ENCODE data around the gene GCG. TPM values are rescaled to one million over a fixed set of nuclear protein-coding genes. Genes with fewer than 3 reads are reported as not detected.

Gene GCG
- total RNA-seq (not detected), polyA plus RNA-seq (10 to 100 TPM in 2 of 3 donors, 1 to 10 TPM in 1; 9.0 to 26.6 (median 10.6) TPM)

DNA sequence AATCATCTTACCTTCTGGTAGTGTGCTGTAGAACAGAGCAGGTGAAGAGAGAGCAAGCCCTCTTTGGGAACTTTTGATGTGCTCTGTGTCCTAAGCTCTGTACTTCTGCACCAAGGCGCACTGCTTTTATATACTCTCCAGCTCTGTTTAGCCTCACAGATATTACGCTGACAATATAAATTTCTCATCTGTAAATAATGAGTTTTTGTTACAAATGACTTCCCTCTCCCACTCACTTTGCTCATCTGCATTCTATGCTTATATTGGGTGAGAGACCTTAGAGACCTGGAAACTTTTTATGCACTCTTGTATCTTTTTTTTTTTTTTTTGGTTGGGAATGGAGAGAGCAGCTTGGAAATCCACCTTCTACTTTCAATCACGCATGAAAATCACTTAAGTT lies at the start of gene GCG:
GCG (minus strand) TSS at position 101 of the 400 bp plus-strand sequence. CDS start 3,069 bp downstream, outside the sequence.
- Histone ChIP-seq H3K9me3 (no peaks in the 10 kb centered on the region), H3K4me3 (no peak within 1 kb of the TSS), H3K36me3 (no peaks in the 10 kb centered on the region), H3K27ac (no peak within 1 kb of the TSS), H3K4me1 (no peaks in the 10 kb centered on the region), H3K27me3 (no peaks in the 10 kb centered on the region)
- DNase-seq: no peak
- intact Hi-C loops (cut with DNase I): loop anchor here (5.0 kb wide), 1 partner anchor 150 kb away; no protein-coding TSS in a partner anchor
- WGBS, 2 donors: 79 to 87% methylated on average over 3 of the region's 3 CpGs
- TF ChIP-seq POLR2AphosphoS5 (IDR thresholded peaks at IDR 0.05): no peak
- TF ChIP-seq, protein P1, sequence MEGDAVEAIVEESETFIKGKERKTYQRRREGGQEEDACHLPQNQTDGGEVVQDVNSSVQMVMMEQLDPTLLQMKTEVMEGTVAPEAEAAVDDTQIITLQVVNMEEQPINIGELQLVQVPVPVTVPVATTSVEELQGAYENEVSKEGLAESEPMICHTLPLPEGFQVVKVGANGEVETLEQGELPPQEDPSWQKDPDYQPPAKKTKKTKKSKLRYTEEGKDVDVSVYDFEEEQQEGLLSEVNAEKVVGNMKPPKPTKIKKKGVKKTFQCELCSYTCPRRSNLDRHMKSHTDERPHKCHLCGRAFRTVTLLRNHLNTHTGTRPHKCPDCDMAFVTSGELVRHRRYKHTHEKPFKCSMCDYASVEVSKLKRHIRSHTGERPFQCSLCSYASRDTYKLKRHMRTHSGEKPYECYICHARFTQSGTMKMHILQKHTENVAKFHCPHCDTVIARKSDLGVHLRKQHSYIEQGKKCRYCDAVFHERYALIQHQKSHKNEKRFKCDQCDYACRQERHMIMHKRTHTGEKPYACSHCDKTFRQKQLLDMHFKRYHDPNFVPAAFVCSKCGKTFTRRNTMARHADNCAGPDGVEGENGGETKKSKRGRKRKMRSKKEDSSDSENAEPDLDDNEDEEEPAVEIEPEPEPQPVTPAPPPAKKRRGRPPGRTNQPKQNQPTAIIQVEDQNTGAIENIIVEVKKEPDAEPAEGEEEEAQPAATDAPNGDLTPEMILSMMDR (IDR thresholded peaks at IDR 0.05): no peak
- TF ChIP-seq POLR2A (IDR thresholded peaks at IDR 0.05): no peak
- no peak for TF ChIP-seq EP300 (IDR thresholded peaks at IDR 0.05)

GRCh38 chr2:162200636-162201035 lies 48.6 kb upstream of the GCG start:
- no peaks in the 10 kb centered on the region for H3K9me3 ChIP-seq
- TF ChIP-seq EP300 (IDR thresholded peaks at IDR 0.05): no peak
- no peak for TF ChIP-seq POLR2A (IDR thresholded peaks at IDR 0.05)
- TF ChIP-seq, protein P1 (IDR thresholded peaks at IDR 0.05): no peak
- TF ChIP-seq POLR2AphosphoS5 (IDR thresholded peaks at IDR 0.05): no peak
- H3K4me3 ChIP-seq: no peak overlapping the region
- H3K4me1 ChIP-seq: no peaks in the 10 kb centered on the region
- intact Hi-C loops (cut with DNase I): no loop called here
- WGBS, 2 donors: 85 to 86% methylated on average over 1 of the region's 1 CpG
- DNase-seq: no peak
- H3K36me3 ChIP-seq: no peaks in the 10 kb centered on the region
- no peaks in the 10 kb centered on the region for H3K27me3 ChIP-seq
- no peak overlapping the region for H3K27ac ChIP-seq

GRCh38 chr2:162199913-162200312 lies 47.9 kb upstream of the GCG start:
- DNase-seq: no peak

DNA sequence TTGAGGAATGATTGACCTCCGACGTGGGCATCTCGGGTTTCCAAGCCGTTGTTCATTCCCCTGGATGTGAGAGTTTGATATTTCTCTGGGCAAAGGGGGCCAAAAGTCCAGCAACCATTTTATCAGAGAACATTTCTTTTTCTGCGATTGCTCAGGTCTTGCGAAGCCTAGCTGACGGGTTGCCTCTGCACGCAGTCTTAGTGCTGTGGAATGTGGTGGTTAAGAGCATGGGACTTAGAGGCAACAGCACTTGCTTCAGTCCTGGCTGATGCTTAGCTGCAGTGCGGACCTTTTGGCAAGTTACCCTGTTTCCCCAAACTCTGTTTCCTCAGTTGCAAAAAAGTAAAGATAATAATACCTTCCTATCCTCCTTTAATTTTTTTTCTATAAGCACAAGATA lies 46.2 kb upstream of the GCG start:
- Histone ChIP-seq H3K4me1 (no peaks in the 10 kb centered on the region), H3K27ac (no peak overlapping the region), H3K27me3 (no peaks in the 10 kb centered on the region), H3K36me3 (peaks cover 0 to 3% (median 0%) of the 10 kb centered on the region in 4 donors), H3K4me3 (no peak overlapping the region), H3K9me3 (no peaks in the 10 kb centered on the region)
- intact Hi-C loops (cut with DNase I): no loop called here
- WGBS, 2 donors: 92 to 94% methylated on average over 9 of the region's 9 CpGs
- no peak for DNase-seq
- TF ChIP-seq POLR2AphosphoS5 (IDR thresholded peaks at IDR 0.05) (no peak), EP300 (IDR thresholded peaks at IDR 0.05) (no peak), POLR2A (IDR thresholded peaks at IDR 0.05) (no peak)
- TF ChIP-seq, protein P1 (IDR thresholded peaks at IDR 0.05): no peak

More at GRCh38 chr2:162199913-162200312, 47.9 kb upstream of the GCG start:
- WGBS, 2 donors: 8 to 67% methylated on average over 1 of the region's 1 CpG
- H3K36me3 ChIP-seq: peaks cover 0 to 3% (median 0%) of the 10 kb centered on the region in 4 donors
- H3K27me3 ChIP-seq: no peaks in the 10 kb centered on the region
- intact Hi-C loops (cut with DNase I): no loop called here
- H3K9me3 ChIP-seq: no peaks in the 10 kb centered on the region
- H3K27ac ChIP-seq: no peak overlapping the region
- no peaks in the 10 kb centered on the region for H3K4me1 ChIP-seq
- no peak overlapping the region for H3K4me3 ChIP-seq
- TF ChIP-seq POLR2A (IDR thresholded peaks at IDR 0.05) (no peak), POLR2AphosphoS5 (IDR thresholded peaks at IDR 0.05) (no peak), EP300 (IDR thresholded peaks at IDR 0.05) (no peak)
- TF ChIP-seq, protein P1 (IDR thresholded peaks at IDR 0.05): no peak

Data from sigmoid colon (tissue), 7 donors.